Lower leg skin (tissue), 3 donors: ENCODE measurements around the gene C5orf47.

Experiments used
- CTCF ChIP-seq, 3 donors: fragments of 450-650 bp; IDR thresholded peaks; one replicate each; pipeline ENCODE4 v1.5.1; 2016; ENCODE audit warnings: antibody characterized with exemption in 3 of 3, mild to moderate bottlenecking in 3 of 3, moderate library complexity in 2 of 3
- POLR2A ChIP-seq, 2 donors: fragments of 450-650 bp; IDR thresholded peaks; one replicate each; pipeline ENCODE4 v1.6.1; 2016 to 2017; ENCODE audit warnings: antibody characterized with exemption in 2 of 2, mild to moderate bottlenecking in 1 of 2, moderate library complexity in 1 of 2

DNA sequence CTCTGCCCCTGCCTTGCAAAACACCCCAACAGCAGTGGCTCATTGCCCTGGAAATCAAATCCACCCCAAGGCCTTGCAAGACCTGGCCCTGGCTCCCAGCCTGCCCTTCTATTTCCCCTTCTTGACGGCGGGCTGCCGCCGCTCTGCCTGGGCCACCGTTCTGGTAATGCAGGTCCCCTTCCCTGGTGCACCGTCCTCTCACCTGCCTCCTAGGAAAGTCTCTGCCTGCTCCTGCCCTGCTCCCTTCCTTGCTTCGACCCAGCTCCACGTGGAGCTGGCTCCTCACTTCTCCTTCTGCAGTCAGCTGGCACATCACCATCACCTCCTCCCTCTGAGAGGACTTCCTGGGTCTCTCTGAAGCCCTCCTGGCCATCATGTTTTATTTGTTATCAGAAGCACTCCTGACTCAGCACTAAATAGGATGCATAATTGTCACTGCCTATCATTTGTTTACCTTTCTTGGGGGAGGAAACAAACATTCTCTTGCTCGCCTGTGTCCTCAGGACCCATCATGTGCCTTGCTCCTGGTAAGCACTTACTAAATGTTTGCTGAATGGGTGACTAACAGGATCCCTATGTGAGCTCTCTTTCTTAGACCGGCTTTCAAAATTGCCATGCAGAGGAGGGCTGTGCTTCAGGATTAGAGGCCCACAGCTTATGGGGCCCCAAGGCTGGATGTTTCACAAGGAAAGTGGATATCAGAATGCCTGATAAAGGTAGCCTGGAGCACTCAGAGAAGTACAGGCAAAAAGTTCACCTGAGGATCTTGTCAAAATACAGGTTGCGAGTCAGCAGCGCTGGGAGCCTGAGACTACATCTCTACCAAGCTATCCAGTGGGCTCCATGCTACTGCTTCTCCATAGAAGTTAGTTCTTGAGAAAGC is 19.6 kb upstream of the C5orf47 start:
- no peak for TF ChIP-seq CTCF (IDR thresholded peaks at IDR 0.05)
- TF ChIP-seq POLR2A (IDR thresholded peaks at IDR 0.05) = no peak
